K562 (cell line): ENCODE results near the gene ROBO1. TPM values are rescaled to one million over a fixed set of nuclear protein-coding genes. Genes with fewer than 3 reads are reported as not detected.

Source experiments
- ATAC-seq: fragments of 200-7000 bp; cut with Tn5 transposase; 3 replicates; pipeline ENCODE4 v1.9.1; 2020; ENCODE audit warnings: moderate library complexity
- BruUV-seq: library from RNA; stranded (reverse); fragments of 400-500 nt; replicated peaks from 2 replicates; lab custom pipeline; 2021; lab: Mats Ljungman, UMichigan
- CTCF ChIA-PET: fragments of 300-600 bp; formaldehyde crosslinking; extraction: SDS; loops from one replicate; lab custom pipeline; 2021; ENCODE audit warnings: low intra/inter-chr PET ratio; lab: Yijun Ruan, JAX
- POLR2A ChIA-PET: fragments of 300-600, 350-650 bp; sonication (Branson Sonifier 250); formaldehyde crosslinking; extraction: SDS; loops from one replicate; lab custom pipeline; 2021; ENCODE audit warnings: antibody characterized with exemption, inconsistent platforms; lab: Yijun Ruan, JAX
- DNase-seq, 4 experiments: peaks; one replicate each; pipeline versions ENCODE4 v3.0.0 to v3.0.0-alpha.2; 2011 to 2018; ENCODE audit warnings: low spot score in 3 of 4, mixed read lengths in 3 of 4; ENCODE audit errors: extremely low read depth in 1 of 4
- FAIRE-seq: peaks from 2 replicates; lab custom pipeline; 2011; peaks lifted over from hg19 to GRCh38; lab: Jason Lieb, UNC
- H2AFZ ChIP-seq: 2 replicates; pipeline ENCODE4 v1.6.0; 2011; ENCODE audit warnings: low read depth, low read length, control low read depth, inconsistent platforms
- H3K27ac ChIP-seq: fragments of 200-600 bp; 3 replicates; pipeline ENCODE4 v1.8.0; 2011; ENCODE audit warnings: low read depth, mild to moderate bottlenecking, control low read depth, inconsistent platforms, low read length, moderate library complexity, mixed read lengths; ENCODE audit errors: extremely low read depth
- H3K27me3 ChIP-seq, 2 experiments: fragments of 300-600 bp in 1 of 2; 2 replicates in 1 of 2; 3 replicates in 1 of 2; pipeline versions ENCODE4 v1.6.0 to v1.8.0; 2011; ENCODE audit warnings: inconsistent platforms in 2 of 2, low read length in 2 of 2, mild to moderate bottlenecking in 1 of 2, mixed read lengths in 1 of 2, moderate library complexity in 1 of 2; ENCODE audit not compliant: control insufficient read depth in 2 of 2, insufficient read depth in 2 of 2
- H3K36me3 ChIP-seq: fragments of 300-600 bp; 3 replicates; pipeline ENCODE4 v1.8.0; 2011; ENCODE audit warnings: mild to moderate bottlenecking, low read length, inconsistent platforms; ENCODE audit not compliant: control insufficient read depth, insufficient read depth
- H3K4me1 ChIP-seq, 2 experiments: fragments of 200-600 bp in 1 of 2; replicated peaks in 1 of 2; 2 replicates in 1 of 2; 3 replicates in 1 of 2; pipeline versions ENCODE4 v1.5.1 to v1.8.0; 2011; ENCODE audit warnings: inconsistent platforms in 2 of 2, low read length in 2 of 2, mild to moderate bottlenecking in 1 of 2, mixed read lengths in 1 of 2, moderate library complexity in 1 of 2; ENCODE audit not compliant: control insufficient read depth in 2 of 2, insufficient read depth in 2 of 2
- H3K4me2 ChIP-seq: 2 replicates; pipeline ENCODE4 v1.6.1; 2011; ENCODE audit warnings: low read length, control low read depth, inconsistent platforms, mixed read lengths; ENCODE audit not compliant: insufficient read depth
- H3K4me3 ChIP-seq: fragments of 200-600 bp; sonication (generic), shearing (Covaris generic); 2 replicates; pipeline ENCODE4 v1.5.1; 2016; ENCODE audit warnings: control low read depth, inconsistent platforms
- H3K79me2 ChIP-seq: fragments of 200-600 bp; 3 replicates; pipeline ENCODE4 v1.8.0; 2011; ENCODE audit warnings: low read length, inconsistent platforms; ENCODE audit not compliant: control insufficient read depth, insufficient read depth
- H3K9ac ChIP-seq, 2 experiments: 2 replicates each; pipeline versions ENCODE4 v1.6.0 to v1.6.1; 2011; ENCODE audit warnings: low read depth in 2 of 2, low read length in 2 of 2, control low read depth in 1 of 2, inconsistent platforms in 1 of 2, mild to moderate bottlenecking in 1 of 2, mixed read lengths in 1 of 2; ENCODE audit not compliant: insufficient read depth in 1 of 2
- H3K9me1 ChIP-seq: one replicate; pipeline ENCODE4 v1.6.0; 2011; ENCODE audit warnings: inconsistent platforms, mild to moderate bottlenecking, low read length, moderate library complexity; ENCODE audit not compliant: control insufficient read depth, insufficient read depth
- H3K9me3 ChIP-seq: replicated peaks from 2 replicates; pipeline ENCODE4 v1.5.1; 2011; ENCODE audit warnings: low read depth, low read length, inconsistent platforms; ENCODE audit not compliant: control insufficient read depth, insufficient read depth
- H4K20me1 ChIP-seq: replicated peaks from 2 replicates; pipeline ENCODE4 v1.6.1; 2011; ENCODE audit warnings: low read length, inconsistent platforms, mixed read lengths; ENCODE audit not compliant: control insufficient read depth, insufficient read depth
- BRCA1 ChIP-seq, 2 experiments: fragments of 450-650 bp in 1 of 2; sonication (generic) in 1 of 2; formaldehyde crosslinking in 1 of 2; IDR thresholded peaks; 2 replicates each; pipeline versions ENCODE4 v1.5.0 to v1.6.1; 2017 to 2020; ENCODE audit warnings: mild to moderate bottlenecking in 1 of 2, missing genetic modification reagents in 1 of 2
- CC2D1A ChIP-seq: fragments of 450-650 bp; IDR thresholded peaks from 2 replicates; pipeline ENCODE4 v1.6.1; 2017; ENCODE audit warnings: mild to moderate bottlenecking
- CHAMP1 ChIP-seq: fragments of 450-650 bp; IDR thresholded peaks from 2 replicates; pipeline ENCODE4 v1.6.1; 2016; ENCODE audit warnings: mild to moderate bottlenecking
- DIDO1 ChIP-seq: fragments of 450-650 bp; IDR thresholded peaks from 2 replicates; pipeline ENCODE4 v1.6.1; 2016; ENCODE audit warnings: low read depth, missing biosample characterization, missing genetic modification characterization
- ELK1 ChIP-seq: sonication (generic); formaldehyde crosslinking; IDR thresholded peaks from 2 replicates; pipeline ENCODE4 v1.8.1; 2022; ENCODE audit warnings: missing genetic modification reagents
- ETV5 ChIP-seq: sonication (generic); formaldehyde crosslinking; IDR thresholded peaks from 2 replicates; pipeline ENCODE4 v1.4.0; 2020; ENCODE audit warnings: low read depth, mild to moderate bottlenecking, missing genetic modification reagents
- GATAD2B ChIP-seq: fragments of 450-650 bp; IDR thresholded peaks from 2 replicates; pipeline ENCODE4 v1.6.1; 2017; ENCODE audit warnings: mild to moderate bottlenecking, borderline replicate concordance
- PHB2 ChIP-seq: fragments of 450-650 bp; IDR thresholded peaks from 2 replicates; pipeline ENCODE4 v1.6.1; 2017; ENCODE audit warnings: low read depth
- PTBP1 ChIP-seq: fragments of 200-400 bp; formaldehyde crosslinking; IDR thresholded peaks from 2 replicates; pipeline ENCODE4 v1.6.1; 2017; ENCODE audit warnings: low read depth, low read length
- SNRNP70 ChIP-seq: fragments of 200-400 bp; formaldehyde crosslinking; optimal IDR thresholded peaks from 2 replicates; pipeline ENCODE3; 2017; ENCODE audit warnings: low read depth, low read length
- SRSF1 ChIP-seq: fragments of 200-400 bp; formaldehyde crosslinking; IDR thresholded peaks from 2 replicates; pipeline ENCODE4 v1.6.1; 2017; ENCODE audit warnings: mild to moderate bottlenecking, low read depth, low read length, moderate library complexity
- TRIM24 ChIP-seq, 2 experiments: fragments of 450-650 bp; IDR thresholded peaks; 2 replicates each; pipeline ENCODE4 v1.6.1; 2016
- ZBTB12 ChIP-seq: fragments of 250-450 bp; sonication (Bioruptor Pico); IDR thresholded peaks from 2 replicates; pipeline ENCODE4 v1.4.0; 2020
- ZNF316 ChIP-seq: fragments of 450-650 bp; IDR thresholded peaks from 2 replicates; pipeline ENCODE4 v1.6.1; 2016
- ZNF551 ChIP-seq: fragments of 250-450 bp; sonication (Bioruptor Pico); IDR thresholded peaks from 2 replicates; pipeline ENCODE4 v1.5.0; 2021; ENCODE audit warnings: mild to moderate bottlenecking, moderate library complexity
- WGBS: fragments of 100-300 bp; shearing (Covaris generic); methylation state at CpG from one replicate; pipeline ENCODE4 v1.1.6; 2016; ENCODE audit warnings: low coverage, mixed read lengths; ENCODE audit not compliant: insufficient coverage; ENCODE audit errors: missing lambda C conversion rate; 5-methylcytosine and 5-hydroxymethylcytosine counted together
- in situ Hi-C: fragments of 300-500 bp; cut with MboI; formaldehyde crosslinking; loops from 4 replicates; pipeline ENCODE4 v1.15.0; 2018; ENCODE audit warnings: inconsistent platforms, mixed read lengths
- intact Hi-C: fragments of 100-400 bp; cut with micrococcal nuclease; formaldehyde crosslinking; loops from 2 replicates; pipeline ENCODE4 v1.14.2; 2022
- polyA plus RNA-seq, 8 experiments: library from polyadenylated mRNA; depleted of rRNA in 4 of 8; stranded (reverse) in 5 of 8; unstranded in 3 of 8; fragments of >200 nt; fragmentation: Nextera tagmentation in 2 of 8; fragmentation: Illumina TruSeq in 1 of 8; extraction: Ambion mirVana in 2 of 8; extraction: Trizol in 1 of 8; gene quantifications; 2 replicates each; pipeline versions ENCODE4 v1.2.1 to v1.2.3, GENCODE V29; 2011 to 2014; ENCODE audit warnings: inconsistent platforms in 1 of 8, missing spikeins in 1 of 8
- total RNA-seq, 7 experiments: library from RNA; depleted of rRNA in 6 of 7; stranded (reverse); fragments of >200 nt in 6 of 7; fragmentation: Illumina TruSeq in 2 of 7; extraction: Trizol in 2 of 7; gene quantifications; 2 replicates each; pipeline versions ENCODE4 v1.2.1 to v1.2.3, GENCODE V29; 2011 to 2021; ENCODE audit warnings: low replicate concordance in 1 of 7

Gene ROBO1
- total and polyA plus RNA-seq, 9 of the 15 experiments (the other 6 are each of a cell fraction or from before 2014, with no cell fraction given): 0.01 to 0.53 (median 0.17) TPM; not detected in 5

- Histone ChIP-seq H3K4me3 (no peak overlapping the region), H3K27ac (no peak overlapping the region), H3K27me3 (no peaks in the 10 kb centered on the region), H2AFZ (no peak overlapping the region), H4K20me1 (no peaks in the 10 kb centered on the region), H3K36me3 (no peaks in the 10 kb centered on the region), H3K79me2 (no peaks in the 10 kb centered on the region), H3K4me2 (no peak overlapping the region), H3K4me1 (no peaks in the 10 kb centered on the region), H3K9me3 (no peaks in the 10 kb centered on the region; the same call in 1 of the 2 replicates), H3K9ac (no peak overlapping the region), H3K9me1 (no peaks in the 10 kb centered on the region)
- FAIRE-seq (no peak), DNase-seq (no peak), ATAC-seq (no peak)
- CTCF ChIA-PET: no interaction called here
- WGBS: 0% methylated on average over 4 of the region's 4 CpGs
- TF ChIP-seq ETV5 (CRISPR knock-in tag) (no peak), GATAD2B (no peak), ZNF316 (no peak), DIDO1 (tag) (no peak), BRCA1 (IDR thresholded peaks at IDR 0.05) (no peak), BRCA1 (CRISPR knock-in tag; IDR thresholded peaks at IDR 0.05) (no peak), CHAMP1 (no peak), SRSF1 (no peak), PTBP1 (no peak), PHB2 (no peak), SNRNP70 (no peak), ZBTB12 (CRISPR knock-in tag) (no peak), TRIM24 (IDR thresholded peaks at IDR 0.05) (no peak), ZNF551 (CRISPR knock-in tag) (no peak), CC2D1A (no peak), ELK1 (CRISPR knock-in tag) (no peak)
- no TSS peak for BruUV-seq
- POLR2A ChIA-PET: no interaction called here
- intact Hi-C loops (no loop called here), in situ Hi-C loops (no loop called here)
Observed at GRCh38 chr3:79344876-79345871, 422.6 kb downstream of the ROBO1 start.
